ENCODE measurements around the gene SLX1B. TPM values are rescaled to one million over a fixed set of nuclear protein-coding genes. Genes with fewer than 3 reads are reported as not detected.
"Not testable (repeated sequence)": the region's sequence is repeated elsewhere in the genome, so short reads cannot be mapped to it uniquely, and the experiment has no call there.

Gene SLX1B
- polyA plus RNA-seq (2013, experiment 1 of 2): 50.8 TPM
- polyA plus RNA-seq (2013, experiment 2 of 2): 48.2 TPM

DNA sequence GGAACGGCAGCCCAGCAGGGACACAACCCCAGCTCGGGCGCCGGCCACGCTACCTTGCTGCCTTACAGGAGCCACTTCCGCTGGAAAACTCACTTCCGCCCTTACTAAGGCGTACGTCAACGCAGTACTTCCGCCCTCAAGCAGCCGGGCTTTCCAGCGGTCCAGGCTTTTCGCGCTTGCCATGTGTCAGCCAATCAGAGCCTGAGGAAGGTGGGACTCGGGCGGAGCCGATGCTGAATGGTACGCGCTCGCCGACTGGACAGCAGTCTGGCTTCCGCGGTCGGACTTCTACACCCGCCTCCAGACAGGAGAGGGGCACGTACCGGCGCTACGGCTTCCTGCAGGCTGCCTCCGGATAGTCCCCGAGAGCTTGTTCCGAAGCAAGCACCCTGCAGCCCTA, at the start of gene SLX1B, which contains the start of gene BOLA2:
Gene SLX1B (plus strand): TSS at position 265 of the 400 bp plus-strand sequence.
Gene BOLA2 (minus strand): TSS at position 83 of the 400 bp plus-strand sequence. CDS start 98 bp downstream, outside the sequence.
- not testable (repeated sequence) for H3K9ac ChIP-seq (ENCODE audit: low read depth, low read length); H3K27me3 ChIP-seq (ENCODE audit: insufficient read depth, low read length); H3K36me3 ChIP-seq (ENCODE audit: insufficient read depth, low read length); H3K9me3 ChIP-seq (ENCODE audit: insufficient read depth, low read depth, low read length); H3K27ac ChIP-seq (ENCODE audit: low read depth, low read length); H3K4me1 ChIP-seq (ENCODE audit: insufficient read depth, low read length); H3K4me3 ChIP-seq (ENCODE audit: low read length)
- no CpG with 5 or more reads among the region's 33 CpGs for WGBS

DNA sequence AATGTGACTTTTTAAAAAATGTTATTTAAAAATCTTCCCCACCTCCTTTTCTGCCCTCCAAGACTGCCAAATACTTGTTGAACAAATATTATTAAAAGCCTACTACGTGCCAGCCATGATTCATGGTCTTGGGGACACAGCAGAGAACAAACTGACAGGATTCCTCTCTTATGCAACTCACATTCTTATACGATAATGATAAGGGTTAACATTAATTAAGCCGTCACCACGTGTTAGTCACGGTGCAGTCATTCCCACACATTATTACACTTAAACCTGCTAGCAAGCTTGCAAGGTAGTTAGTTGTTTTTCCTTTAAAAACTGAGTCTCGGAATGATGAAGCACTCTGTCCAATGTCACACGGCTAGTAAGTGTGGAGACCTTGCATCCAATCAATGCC, 49.1 kb upstream of the SLX1B start:
- H3K27ac ChIP-seq (ENCODE audit: low read depth, low read length); H3K4me3 ChIP-seq (ENCODE audit: low read length); H3K9me3 ChIP-seq (ENCODE audit: insufficient read depth, low read depth, low read length); H3K4me1 ChIP-seq (ENCODE audit: insufficient read depth, low read length); H3K9ac ChIP-seq (ENCODE audit: low read depth, low read length); H3K27me3 ChIP-seq (ENCODE audit: insufficient read depth, low read length); H3K36me3 ChIP-seq (ENCODE audit: insufficient read depth, low read length): not testable (repeated sequence)
- 91% methylated on average over 6 of the region's 7 CpGs for WGBS

DNA sequence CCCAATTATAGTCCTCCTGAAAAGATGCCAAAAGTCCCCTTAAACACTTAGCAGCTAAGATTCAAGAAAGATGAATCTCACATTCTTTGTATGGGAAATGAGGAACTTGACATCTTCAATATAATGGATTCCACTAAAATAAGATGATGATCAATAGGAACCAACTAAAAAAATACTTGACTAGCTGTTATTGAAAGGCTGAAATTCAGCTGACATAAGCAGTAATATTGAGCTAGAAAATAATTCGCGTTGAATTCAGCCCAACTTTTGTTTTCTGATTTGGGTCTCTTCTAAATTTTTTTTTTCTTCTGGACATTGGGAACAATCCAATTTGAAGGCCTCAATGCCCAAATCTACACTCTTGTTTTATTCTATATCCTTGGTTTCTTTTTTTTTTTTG, 30.7 kb upstream of the SLX1B start:
- not testable (repeated sequence) for H3K4me3 ChIP-seq (ENCODE audit: low read length); H3K36me3 ChIP-seq (ENCODE audit: insufficient read depth, low read length); H3K9me3 ChIP-seq (ENCODE audit: insufficient read depth, low read depth, low read length); H3K4me1 ChIP-seq (ENCODE audit: insufficient read depth, low read length); H3K9ac ChIP-seq (ENCODE audit: low read depth, low read length); H3K27me3 ChIP-seq (ENCODE audit: insufficient read depth, low read length); H3K27ac ChIP-seq (ENCODE audit: low read depth, low read length)
- 94% methylated on average over 2 of the region's 2 CpGs for WGBS

DNA sequence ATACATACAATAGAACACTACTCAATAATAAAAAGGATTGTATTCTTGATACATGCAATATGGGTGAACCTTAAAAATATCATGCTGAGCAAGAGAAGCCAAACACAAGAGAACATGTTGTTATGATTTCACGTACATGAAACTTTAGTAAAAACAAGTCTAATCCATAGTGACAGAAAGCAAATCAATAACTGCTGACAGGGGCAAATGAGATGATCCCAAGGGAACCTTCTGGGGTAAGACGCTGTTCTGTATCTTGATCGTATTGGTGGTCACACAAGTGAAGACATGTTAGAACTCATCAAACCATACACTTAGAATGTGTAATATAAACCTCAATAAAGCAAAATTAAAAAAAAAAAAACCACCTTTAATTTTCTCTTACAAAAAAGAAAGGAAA, 28.9 kb upstream of the SLX1B start:
- H3K27ac ChIP-seq (ENCODE audit: low read depth, low read length); H3K4me1 ChIP-seq (ENCODE audit: insufficient read depth, low read length); H3K9me3 ChIP-seq (ENCODE audit: insufficient read depth, low read depth, low read length); H3K4me3 ChIP-seq (ENCODE audit: low read length); H3K27me3 ChIP-seq (ENCODE audit: insufficient read depth, low read length); H3K36me3 ChIP-seq (ENCODE audit: insufficient read depth, low read length); H3K9ac ChIP-seq (ENCODE audit: low read depth, low read length): not testable (repeated sequence)
- WGBS: 97% methylated on average over 3 of the region's 3 CpGs

DNA sequence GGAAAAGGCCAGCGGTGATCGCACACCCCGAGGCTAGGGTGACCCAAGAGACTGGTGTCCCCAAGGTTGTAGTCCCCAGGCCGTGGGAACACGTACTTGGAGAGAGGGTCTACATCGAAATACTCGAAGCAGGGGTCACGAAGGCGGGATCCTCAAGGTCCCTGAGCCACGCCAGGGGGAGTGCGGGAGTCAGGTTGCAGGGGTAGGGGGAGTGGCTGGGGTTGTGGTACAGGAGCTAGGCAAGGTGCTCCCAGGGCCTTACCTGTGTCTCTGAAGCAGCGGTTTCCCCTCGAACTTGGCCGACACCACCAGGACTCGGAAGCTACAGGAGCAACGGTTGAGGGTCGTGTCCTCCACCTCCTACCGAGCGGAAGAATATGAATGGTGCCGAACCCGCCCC, 579 bp upstream of the SLX1B start:
- not testable (repeated sequence) for H3K9me3 ChIP-seq (ENCODE audit: insufficient read depth, low read depth, low read length); H3K4me1 ChIP-seq (ENCODE audit: insufficient read depth, low read length); H3K27ac ChIP-seq (ENCODE audit: low read depth, low read length); H3K27me3 ChIP-seq (ENCODE audit: insufficient read depth, low read length); H3K36me3 ChIP-seq (ENCODE audit: insufficient read depth, low read length); H3K9ac ChIP-seq (ENCODE audit: low read depth, low read length); H3K4me3 ChIP-seq (ENCODE audit: low read length)
- no CpG with 5 or more reads among the region's 21 CpGs for WGBS

DNA sequence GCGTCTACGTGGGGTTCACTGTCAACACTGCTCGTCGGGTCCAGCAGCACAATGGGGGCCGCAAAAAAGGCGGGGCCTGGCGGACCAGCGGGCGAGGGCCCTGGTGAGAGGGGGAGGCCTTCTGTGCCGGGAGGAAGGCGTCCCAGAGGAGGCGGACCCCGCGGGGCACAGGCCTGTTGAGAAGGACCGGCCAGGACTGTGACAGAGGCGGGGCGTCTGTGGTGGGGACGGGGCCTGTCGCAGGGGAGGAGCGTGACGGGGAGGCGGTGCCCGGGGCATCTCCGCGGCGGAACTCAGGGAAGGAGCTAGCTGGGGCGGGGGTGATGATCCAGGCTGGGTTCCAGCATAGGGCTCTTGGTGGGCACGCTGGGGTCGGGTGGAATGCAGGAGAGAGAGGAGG, 495 bp downstream of the SLX1B start:
- not testable (repeated sequence) for H3K9ac ChIP-seq (ENCODE audit: low read depth, low read length); H3K4me3 ChIP-seq (ENCODE audit: low read length); H3K27me3 ChIP-seq (ENCODE audit: insufficient read depth, low read length); H3K9me3 ChIP-seq (ENCODE audit: insufficient read depth, low read depth, low read length); H3K36me3 ChIP-seq (ENCODE audit: insufficient read depth, low read length); H3K4me1 ChIP-seq (ENCODE audit: insufficient read depth, low read length); H3K27ac ChIP-seq (ENCODE audit: low read depth, low read length)
- WGBS: no CpG with 5 or more reads among the region's 29 CpGs

DNA sequence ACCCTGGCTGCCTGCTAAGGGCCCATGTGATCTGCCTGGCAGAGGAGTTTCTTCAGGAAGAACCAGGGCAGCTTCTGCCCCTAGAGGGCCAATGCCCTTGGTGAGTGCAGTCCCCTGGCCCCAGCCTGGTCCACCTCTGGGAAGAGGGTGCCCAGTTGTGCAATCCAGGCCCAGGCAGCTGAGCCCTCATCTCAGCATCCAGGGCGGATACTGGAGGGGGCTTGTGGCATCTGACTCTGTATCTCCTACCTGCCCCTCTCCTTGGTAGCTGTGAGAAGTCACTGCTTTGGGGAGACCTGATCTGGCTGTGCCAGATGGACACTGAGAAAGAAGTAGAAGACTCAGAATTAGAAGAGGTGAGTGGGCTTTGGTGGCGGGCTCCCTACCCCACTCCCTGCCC, 3.3 kb downstream of the SLX1B start:
- H3K4me1 ChIP-seq (ENCODE audit: insufficient read depth, low read length); H3K36me3 ChIP-seq (ENCODE audit: insufficient read depth, low read length); H3K9me3 ChIP-seq (ENCODE audit: insufficient read depth, low read depth, low read length); H3K9ac ChIP-seq (ENCODE audit: low read depth, low read length); H3K27ac ChIP-seq (ENCODE audit: low read depth, low read length); H3K27me3 ChIP-seq (ENCODE audit: insufficient read depth, low read length); H3K4me3 ChIP-seq (ENCODE audit: low read length): not testable (repeated sequence)
- 83% methylated on average over 1 of the region's 2 CpGs for WGBS

DNA sequence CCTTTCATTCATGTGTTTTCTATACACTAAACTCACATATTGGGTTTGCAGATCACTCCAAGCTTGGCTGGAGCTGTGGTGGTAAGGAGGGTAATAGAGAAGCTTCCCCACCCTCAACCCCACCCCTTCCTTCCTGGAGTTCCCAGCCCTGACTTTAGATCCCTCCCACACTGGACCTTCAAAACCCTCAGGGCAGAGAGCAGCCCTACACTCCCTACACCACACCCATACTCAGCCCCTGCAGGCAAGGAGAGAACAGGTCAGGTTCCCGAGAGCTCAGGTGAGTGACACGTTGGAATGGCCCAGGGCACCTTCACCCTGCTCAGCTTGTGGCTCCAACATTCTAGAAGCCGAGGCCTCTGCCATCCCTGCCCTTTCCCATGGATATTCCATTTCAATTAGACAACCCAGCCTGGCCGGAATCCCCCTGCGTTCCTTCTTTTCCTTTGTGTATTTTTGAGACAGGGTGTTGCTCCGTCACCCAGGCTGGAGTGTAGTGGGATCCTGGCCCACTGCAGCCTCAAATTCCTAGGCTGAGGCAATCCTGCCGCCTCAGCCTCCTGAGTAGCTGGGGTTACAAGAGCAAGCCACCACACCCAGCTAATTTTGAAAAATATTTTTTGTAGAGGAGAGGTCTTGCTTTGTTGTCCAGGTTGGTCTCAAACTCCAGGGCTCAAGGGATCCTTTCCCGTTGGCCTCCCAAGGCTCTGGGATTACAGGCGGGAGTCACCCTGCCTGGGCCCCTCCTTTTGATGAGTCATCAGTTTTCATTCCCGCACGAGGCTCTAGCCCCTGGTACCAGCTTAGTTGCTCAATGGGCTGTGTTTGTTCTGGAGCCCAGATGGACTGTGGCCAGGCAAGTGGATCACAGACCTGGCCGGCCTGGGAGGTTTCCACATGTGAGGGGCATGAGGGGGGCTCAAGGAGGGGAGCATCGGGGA, 5.6 kb downstream of the SLX1B start, which contains the start of gene SULT1A4:
Gene SULT1A4 (plus strand): TSS at position 208 of the 941 bp plus-strand sequence. CDS start 1,473 bp downstream, outside the sequence.
- no CpG with 5 or more reads among the region's 13 CpGs for WGBS
- H3K27me3 ChIP-seq (ENCODE audit: insufficient read depth, low read length); H3K36me3 ChIP-seq (ENCODE audit: insufficient read depth, low read length); H3K4me3 ChIP-seq (ENCODE audit: low read length); H3K4me1 ChIP-seq (ENCODE audit: insufficient read depth, low read length); H3K27ac ChIP-seq (ENCODE audit: low read depth, low read length); H3K9me3 ChIP-seq (ENCODE audit: insufficient read depth, low read depth, low read length); H3K9ac ChIP-seq (ENCODE audit: low read depth, low read length): not testable (repeated sequence)

DNA sequence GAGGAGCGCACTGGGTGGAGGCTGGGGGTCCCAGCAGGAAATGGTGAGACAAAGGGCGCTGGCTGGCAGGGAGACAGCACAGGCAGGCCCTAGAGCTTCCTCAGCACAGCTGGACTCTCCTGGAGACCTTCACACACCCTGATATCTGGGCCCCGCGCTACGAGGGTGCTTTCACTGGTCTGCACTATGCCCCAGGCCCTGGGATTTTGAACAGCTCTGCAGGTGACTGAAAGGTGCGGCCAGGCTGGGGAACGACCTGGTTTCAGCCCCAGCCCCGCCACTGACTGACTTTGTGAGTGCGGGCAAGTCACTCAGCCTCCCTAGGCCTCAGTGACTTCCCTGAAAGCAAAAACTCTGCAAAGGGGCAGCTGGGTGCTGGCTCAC, 6.3 kb downstream of the SLX1B start:
- not testable (repeated sequence) for H3K4me3 ChIP-seq (ENCODE audit: low read length); H3K9me3 ChIP-seq (ENCODE audit: insufficient read depth, low read depth, low read length); H3K27me3 ChIP-seq (ENCODE audit: insufficient read depth, low read length); H3K36me3 ChIP-seq (ENCODE audit: insufficient read depth, low read length); H3K27ac ChIP-seq (ENCODE audit: low read depth, low read length); H3K9ac ChIP-seq (ENCODE audit: low read depth, low read length); H3K4me1 ChIP-seq (ENCODE audit: insufficient read depth, low read length)
- no CpG with 5 or more reads among the region's 9 CpGs for WGBS

DNA sequence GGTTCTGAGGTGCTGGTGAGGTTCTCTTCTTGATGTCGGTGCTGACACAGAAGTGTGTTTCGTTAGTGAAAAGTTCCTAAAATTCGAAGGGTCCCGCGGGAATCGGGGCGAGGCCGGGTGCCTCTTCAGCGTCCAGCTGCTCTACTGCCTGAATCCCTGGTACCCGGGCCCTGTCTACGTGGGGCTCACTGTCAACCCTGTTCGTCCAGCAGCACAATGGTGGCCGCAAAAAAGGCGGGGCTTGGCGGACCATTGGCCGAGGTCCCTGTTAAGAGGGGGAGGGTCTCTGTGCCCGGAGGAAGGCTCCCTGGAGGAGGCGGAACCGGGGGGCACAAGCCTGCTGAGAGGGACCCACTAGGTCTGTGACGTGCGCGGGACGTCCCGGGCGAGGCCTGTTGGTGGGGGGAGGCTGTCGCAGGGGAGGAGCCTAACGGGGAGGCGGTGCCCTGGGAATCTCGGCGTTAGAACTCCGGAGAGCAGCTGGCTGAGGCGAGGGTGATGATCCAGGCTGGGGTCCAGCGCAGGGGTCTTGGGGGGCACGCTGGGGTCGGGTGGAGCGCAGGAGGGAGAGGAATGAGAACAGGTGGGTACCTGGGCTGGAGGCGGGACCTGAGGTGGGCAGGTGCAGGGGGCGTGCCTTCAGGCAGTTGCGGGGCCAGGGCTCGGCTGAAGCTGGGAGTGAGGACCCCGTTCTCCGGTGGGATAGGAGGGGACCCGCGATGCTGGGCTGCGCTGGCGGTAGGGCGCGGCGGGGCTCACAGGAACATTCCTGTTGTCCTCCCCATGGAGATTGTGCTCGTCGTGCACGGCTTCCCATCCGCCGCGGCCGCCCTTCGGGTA, 11.9 kb downstream of the SLX1B start:
- H3K9me3 ChIP-seq (ENCODE audit: insufficient read depth, low read depth, low read length); H3K36me3 ChIP-seq (ENCODE audit: insufficient read depth, low read length); H3K4me3 ChIP-seq (ENCODE audit: low read length); H3K27ac ChIP-seq (ENCODE audit: low read depth, low read length); H3K4me1 ChIP-seq (ENCODE audit: insufficient read depth, low read length); H3K27me3 ChIP-seq (ENCODE audit: insufficient read depth, low read length); H3K9ac ChIP-seq (ENCODE audit: low read depth, low read length): not testable (repeated sequence)
- WGBS: no CpG with 5 or more reads among the region's 57 CpGs

DNA sequence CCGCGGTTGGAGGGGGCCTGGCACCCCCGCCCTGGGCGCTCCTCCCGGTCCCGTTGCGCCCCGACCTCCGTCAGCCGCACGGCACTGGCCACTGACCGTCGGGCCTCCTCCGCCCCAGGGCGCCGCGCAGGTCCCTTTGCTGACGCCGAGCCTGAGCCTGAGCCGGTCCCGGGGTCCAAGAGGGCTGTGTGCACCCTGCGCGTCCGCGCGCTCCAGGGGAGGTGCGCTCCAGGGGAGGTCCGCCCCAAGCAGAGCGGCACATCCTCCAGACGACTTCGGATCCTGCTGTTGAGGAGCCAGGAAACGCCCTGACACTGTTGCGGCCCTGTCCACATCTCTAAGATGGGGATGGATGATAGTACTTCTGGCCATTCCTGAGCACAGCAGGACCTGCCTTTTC, 12.6 kb downstream of the SLX1B start:
- H3K4me1 ChIP-seq (ENCODE audit: insufficient read depth, low read length); H3K27ac ChIP-seq (ENCODE audit: low read depth, low read length); H3K36me3 ChIP-seq (ENCODE audit: insufficient read depth, low read length); H3K9me3 ChIP-seq (ENCODE audit: insufficient read depth, low read depth, low read length); H3K4me3 ChIP-seq (ENCODE audit: low read length); H3K9ac ChIP-seq (ENCODE audit: low read depth, low read length); H3K27me3 ChIP-seq (ENCODE audit: insufficient read depth, low read length): not testable (repeated sequence)
- no CpG with 5 or more reads among the region's 33 CpGs for WGBS
